Natural killer cell (primary cell): Measurements from ENCODE around the gene SHROOM1. TPM values are rescaled to one million over a fixed set of nuclear protein-coding genes. Genes with fewer than 3 reads are reported as not detected.
A peak's percentile ranks its signal among the peaks of the same experiment; 100 is the strongest.

ENCODE experiments used
- ATAC-seq, 3 donors: fragments of 150-1000 bp in 2 of 3; fragments of 200-7000 bp in 1 of 3; cut with Tn5 transposase; 1 replicate in 1 of 3; 2 replicates in 2 of 3; pipeline ENCODE4 v1.10.0; 2021; ENCODE audit warnings: mild to moderate bottlenecking in 2 of 3, moderate library complexity in 2 of 3
- DNase-seq, 2 donors: peaks; one replicate each; pipeline versions ENCODE4 v3.0.0 to v3.0.0-alpha.2; 2013 to 2021; ENCODE audit warnings: mixed read lengths in 1 of 2
- H3K27ac ChIP-seq: one replicate; pipeline ENCODE4 v1.5.1; 2013; ENCODE audit warnings: mild to moderate bottlenecking, low read length
- H3K27me3 ChIP-seq: one replicate; pipeline ENCODE4 v1.6.1; 2013; ENCODE audit warnings: low read length; ENCODE audit not compliant: control insufficient read depth, insufficient read depth
- H3K36me3 ChIP-seq: one replicate; pipeline ENCODE4 v1.6.1; 2013; ENCODE audit warnings: low read length; ENCODE audit not compliant: control insufficient read depth, insufficient read depth
- H3K4me1 ChIP-seq: one replicate; pipeline ENCODE4 v1.6.1; 2013; ENCODE audit warnings: low read length; ENCODE audit not compliant: control insufficient read depth, insufficient read depth
- H3K4me3 ChIP-seq: one replicate; pipeline ENCODE4 v1.5.1; 2013; ENCODE audit warnings: low read length
- H3K9me3 ChIP-seq: one replicate; pipeline ENCODE4 v1.6.1; 2013; ENCODE audit warnings: low read length; ENCODE audit not compliant: control insufficient read depth, insufficient read depth
- H3K27ac Mint-ChIP-seq, 2 donors: one replicate each; pipeline ENCODE4 v1.8.0; 2022; ENCODE audit warnings: mild to moderate bottlenecking in 2 of 2, mixed read lengths in 2 of 2, moderate library complexity in 1 of 2
- H3K27me3 Mint-ChIP-seq, 2 donors: one replicate each; pipeline ENCODE4 v1.8.0; 2022; ENCODE audit warnings: low read depth in 2 of 2, mixed read lengths in 2 of 2
- H3K36me3 Mint-ChIP-seq: one replicate; pipeline ENCODE4 v1.8.0; 2022; ENCODE audit warnings: mixed read lengths
- H3K4me1 Mint-ChIP-seq, 2 donors: one replicate each; pipeline ENCODE4 v1.8.0; 2022; ENCODE audit warnings: mixed read lengths in 2 of 2
- H3K4me3 Mint-ChIP-seq: one replicate; pipeline ENCODE4 v1.8.0; 2022; ENCODE audit warnings: mild to moderate bottlenecking, moderate library complexity, mixed read lengths
- H3K9me3 Mint-ChIP-seq, 2 donors: one replicate each; pipeline ENCODE4 v1.8.0; 2022; ENCODE audit warnings: mixed read lengths in 2 of 2
- CTCF ChIP-seq: fragments of 200-600 bp; IDR thresholded peaks from one replicate; pipeline ENCODE4 v1.8.0; 2022; ENCODE audit warnings: antibody characterized with exemption
- WGBS: methylation state at CpG from one replicate; pipeline ENCODE4 v1.1.7; 2013; ENCODE audit warnings: missing lambda C conversion rate; ENCODE audit not compliant: insufficient coverage; 5-methylcytosine and 5-hydroxymethylcytosine counted together
- intact Hi-C: fragments of 100-400 bp; cut with micrococcal nuclease; formaldehyde crosslinking; loops from one replicate; pipeline ENCODE4 v1.14.2; 2022
- total RNA-seq, 4 donors: library from RNA; stranded (reverse); fragments of 120-200 nt in 1 of 4; gene quantifications; one replicate each; pipeline versions ENCODE4 v1.2.3 to v1.2.4, GENCODE V29; 2013 to 2022

The SHROOM1 gene
- total RNA-seq, 3 donors from 2014 or later (not counting 1 experiment from before 2014, with no cell fraction given) = 0.82 to 3.5 (median 0.85) TPM

DNA sequence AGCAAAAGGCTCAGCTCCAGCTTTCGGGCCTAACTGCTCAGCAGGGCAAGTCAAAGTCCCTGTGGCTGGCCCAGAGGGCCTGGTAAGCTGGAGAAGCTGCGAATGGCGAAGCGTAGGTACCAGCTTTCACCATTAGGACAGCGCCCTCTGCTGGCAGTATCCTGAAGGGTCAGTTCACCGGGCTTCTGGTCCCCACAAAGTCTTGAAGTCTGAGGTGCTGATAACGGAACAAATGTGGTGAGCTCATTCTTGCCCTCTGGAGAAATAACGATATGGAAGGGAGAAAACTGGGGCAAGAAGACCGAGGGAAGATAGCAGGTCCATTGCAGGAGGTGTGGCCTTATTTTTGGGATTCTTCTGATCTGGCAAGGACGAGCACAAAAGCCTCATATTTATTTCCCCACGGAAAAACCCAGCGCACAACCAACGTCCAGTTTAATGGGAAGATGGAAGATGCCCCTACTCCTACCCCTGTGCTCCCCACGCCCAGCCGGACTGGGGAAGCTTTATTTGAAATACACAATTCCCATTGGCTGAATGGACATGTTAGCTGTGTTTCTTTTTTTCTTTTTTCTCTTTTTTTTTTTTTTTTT lies 10.2 kb downstream of the SHROOM1 start:
- H3K4me3 Mint-ChIP-seq = no peak overlapping the region
- H3K4me1 Mint-ChIP-seq = peaks cover 10 to 11% of the 10 kb centered on the region in 2 donors
- TF ChIP-seq CTCF = peak; percentile 81

DNA sequence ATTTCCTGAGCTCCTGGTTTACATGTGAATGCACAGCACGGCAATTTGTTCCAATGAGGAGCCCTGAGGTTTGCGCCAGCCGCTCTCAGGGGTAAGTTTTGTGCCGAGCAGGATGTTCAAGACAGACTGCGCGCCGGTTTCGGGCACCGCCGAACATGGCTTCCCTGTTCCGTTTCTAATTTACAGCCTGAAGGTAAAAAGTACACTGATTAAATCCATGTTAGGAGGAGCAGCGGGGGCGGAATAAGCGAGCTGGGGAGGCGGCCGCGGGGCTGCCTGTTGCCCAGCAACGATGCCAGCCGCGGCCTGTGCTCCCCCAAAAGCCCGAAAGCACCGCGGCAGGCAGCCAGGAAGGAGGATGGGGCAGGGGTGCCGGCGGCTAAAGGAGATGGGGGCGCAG lies 11.0 kb downstream of the SHROOM1 start:
- no peak overlapping the region for H3K4me3 ChIP-seq
- Mint-ChIP-seq H3K4me3 (no peak overlapping the region), H3K27me3 (peaks cover 48% of the 10 kb centered on the region in 2 donors), H3K27ac (no peak overlapping the region), H3K4me1 (peaks cover 10 to 11% of the 10 kb centered on the region in 2 donors), H3K36me3 (no peaks in the 10 kb centered on the region), H3K9me3 (no peaks in the 10 kb centered on the region)
- peaks cover 11% of the 10 kb centered on the region for H3K4me1 ChIP-seq
- no peak for TF ChIP-seq CTCF
- no peak overlapping the region for H3K27ac ChIP-seq
- intact Hi-C loops = no loop called here
- H3K36me3 ChIP-seq = no peaks in the 10 kb centered on the region
- 16% methylated on average over 26 of the region's 26 CpGs for WGBS
- ATAC-seq (no peak), DNase-seq (peak in 1 of 2 donors; percentile 38)
- H3K9me3 ChIP-seq = no peaks in the 10 kb centered on the region
- H3K27me3 ChIP-seq = peaks cover 27% of the 10 kb centered on the region

More for the DNA sequence above, 10.2 kb downstream of the SHROOM1 start:
- WGBS = 26% methylated on average over 14 of the region's 15 CpGs
- Histone ChIP-seq H3K4me1 (peaks cover 11% of the 10 kb centered on the region), H3K27me3 (peaks cover 35% of the 10 kb centered on the region), H3K27ac (no peak overlapping the region), H3K4me3 (no peak overlapping the region), H3K36me3 (no peaks in the 10 kb centered on the region), H3K9me3 (no peaks in the 10 kb centered on the region)
- H3K36me3 Mint-ChIP-seq = no peaks in the 10 kb centered on the region
- H3K27ac Mint-ChIP-seq = peak overlapping the region in 1 of 2 donors; percentile 33
- no peaks in the 10 kb centered on the region for H3K9me3 Mint-ChIP-seq
- DNase-seq (peak; percentile 81 to 93), ATAC-seq (peak; percentile 90 to 98 (median 96))
- intact Hi-C loops = loop anchor here (1.0 to 5.0 kb wide), 4 partner anchors 293 to 547 kb away; no protein-coding TSS in a partner anchor
- peaks cover 45 to 52% of the 10 kb centered on the region in 2 donors for H3K27me3 Mint-ChIP-seq

GRCh38 chr5:132817011-132817410 lies 13.4 kb downstream of the SHROOM1 start:
- Histone ChIP-seq H3K4me3 (no peak overlapping the region), H3K27ac (no peak overlapping the region), H3K27me3 (peaks cover 26% of the 10 kb centered on the region), H3K4me1 (peaks cover 15% of the 10 kb centered on the region), H3K9me3 (no peaks in the 10 kb centered on the region), H3K36me3 (no peaks in the 10 kb centered on the region)
- intact Hi-C loops = no loop called here
- H3K27me3 Mint-ChIP-seq = peaks cover 48 to 59% of the 10 kb centered on the region in 2 donors
- H3K27ac Mint-ChIP-seq = no peak overlapping the region
- H3K4me3 Mint-ChIP-seq = no peak overlapping the region
- ATAC-seq = no peak
- TF ChIP-seq CTCF = no peak
- WGBS = 80% methylated on average over 1 of the region's 1 CpG
- no peaks in the 10 kb centered on the region for H3K36me3 Mint-ChIP-seq
- peaks cover 16 to 18% of the 10 kb centered on the region in 2 donors for H3K4me1 Mint-ChIP-seq
- DNase-seq = no peak
- H3K9me3 Mint-ChIP-seq = no peaks in the 10 kb centered on the region

DNA sequence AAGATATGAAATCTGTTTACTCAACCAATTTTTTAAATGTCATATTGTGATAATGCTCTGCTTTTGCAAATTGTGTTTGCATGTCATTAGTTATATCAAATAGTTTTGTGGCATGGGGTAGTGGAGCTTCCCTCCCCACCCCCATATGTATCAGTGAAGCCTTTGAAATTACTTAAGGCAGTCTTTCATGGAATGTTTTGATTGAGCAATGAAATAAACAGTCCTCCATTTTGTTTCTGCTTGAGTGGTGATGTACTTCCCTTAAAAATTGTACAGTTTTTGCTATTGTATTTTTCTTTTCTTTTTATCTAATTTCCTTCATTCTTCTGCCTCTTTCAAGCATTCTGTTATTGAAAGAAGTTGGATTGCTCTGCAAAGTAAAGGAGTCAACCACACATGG lies 13.9 kb downstream of the SHROOM1 start:
- intact Hi-C loops = no loop called here
- Histone ChIP-seq H3K27me3 (peaks cover 29% of the 10 kb centered on the region), H3K36me3 (no peaks in the 10 kb centered on the region), H3K9me3 (no peaks in the 10 kb centered on the region), H3K4me1 (peaks cover 15% of the 10 kb centered on the region), H3K4me3 (no peak overlapping the region), H3K27ac (no peak overlapping the region)
- peaks cover 16 to 18% of the 10 kb centered on the region in 2 donors for H3K4me1 Mint-ChIP-seq
- no peak for DNase-seq
- no peaks in the 10 kb centered on the region for H3K36me3 Mint-ChIP-seq
- no peaks in the 10 kb centered on the region for H3K9me3 Mint-ChIP-seq
- no peak for ATAC-seq
- H3K27ac Mint-ChIP-seq = no peak overlapping the region
- TF ChIP-seq CTCF = no peak
- H3K27me3 Mint-ChIP-seq = peaks cover 44 to 63% of the 10 kb centered on the region in 2 donors
- no peak overlapping the region for H3K4me3 Mint-ChIP-seq
